ENCODE results near the gene ZNF841. TPM values are rescaled to one million over a fixed set of nuclear protein-coding genes. Genes with fewer than 3 reads are reported as not detected.
"Not testable (repeated sequence)": the region's sequence is repeated elsewhere in the genome, so short reads cannot be mapped to it uniquely, and the experiment has no call there.

The ZNF841 gene
- polyA plus RNA-seq, 1 experiment = 11.1 TPM

- TF ChIP-seq, protein P1, sequence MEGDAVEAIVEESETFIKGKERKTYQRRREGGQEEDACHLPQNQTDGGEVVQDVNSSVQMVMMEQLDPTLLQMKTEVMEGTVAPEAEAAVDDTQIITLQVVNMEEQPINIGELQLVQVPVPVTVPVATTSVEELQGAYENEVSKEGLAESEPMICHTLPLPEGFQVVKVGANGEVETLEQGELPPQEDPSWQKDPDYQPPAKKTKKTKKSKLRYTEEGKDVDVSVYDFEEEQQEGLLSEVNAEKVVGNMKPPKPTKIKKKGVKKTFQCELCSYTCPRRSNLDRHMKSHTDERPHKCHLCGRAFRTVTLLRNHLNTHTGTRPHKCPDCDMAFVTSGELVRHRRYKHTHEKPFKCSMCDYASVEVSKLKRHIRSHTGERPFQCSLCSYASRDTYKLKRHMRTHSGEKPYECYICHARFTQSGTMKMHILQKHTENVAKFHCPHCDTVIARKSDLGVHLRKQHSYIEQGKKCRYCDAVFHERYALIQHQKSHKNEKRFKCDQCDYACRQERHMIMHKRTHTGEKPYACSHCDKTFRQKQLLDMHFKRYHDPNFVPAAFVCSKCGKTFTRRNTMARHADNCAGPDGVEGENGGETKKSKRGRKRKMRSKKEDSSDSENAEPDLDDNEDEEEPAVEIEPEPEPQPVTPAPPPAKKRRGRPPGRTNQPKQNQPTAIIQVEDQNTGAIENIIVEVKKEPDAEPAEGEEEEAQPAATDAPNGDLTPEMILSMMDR (IDR thresholded peaks at IDR 0.05; ENCODE audit: low read depth, low read length) = no peak
- peak within 1 kb of the TSS; percentile 96 for H3K4me3 ChIP-seq (ENCODE audit: low read depth, low read length)
- H3K27ac ChIP-seq (ENCODE audit: low read depth, low read length) = peak within 1 kb of the TSS; percentile 96
- ChIA-PET CTCF (no interaction called here), POLR2A (interaction anchor here (0.6 to 1.2 kb wide), 5 partner anchors 21 to 674 kb away, joined by 3 to 6 read pairs (median 4); partner anchors contain the start of gene ZNF432)
- no peak for DNase-seq (ENCODE audit: low read depth, low spot score)
- H3K27me3 ChIP-seq (ENCODE audit: control insufficient read depth, insufficient read depth, low read length) = no peaks in the 10 kb centered on the region
- H3K9me3 ChIP-seq (ENCODE audit: control insufficient read depth, insufficient read depth, low read length) = peaks cover 28% of the 10 kb centered on the region
Measured at GRCh38 chr19:52028027-52028779, 67.4 kb downstream of the ZNF841 start, which contains the start of gene ZNF614. ZNF614 (minus strand) TSS chr19:52028379; CDS start chr19:52025745, 2,634 bp downstream.

- DNase-seq (ENCODE audit: low read depth, low spot score); POLR2A ChIA-PET; H3K27me3 ChIP-seq (ENCODE audit: control insufficient read depth, insufficient read depth, low read length); H3K27ac ChIP-seq (ENCODE audit: low read depth, low read length); CTCF ChIA-PET; H3K4me3 ChIP-seq (ENCODE audit: low read depth, low read length): not testable (repeated sequence)
- peaks cover 27% of the 10 kb centered on the region for H3K9me3 ChIP-seq (ENCODE audit: control insufficient read depth, insufficient read depth, low read length)
Measured at GRCh38 chr19:52026255-52026990, 69.1 kb downstream of the ZNF841 start.

DNA sequence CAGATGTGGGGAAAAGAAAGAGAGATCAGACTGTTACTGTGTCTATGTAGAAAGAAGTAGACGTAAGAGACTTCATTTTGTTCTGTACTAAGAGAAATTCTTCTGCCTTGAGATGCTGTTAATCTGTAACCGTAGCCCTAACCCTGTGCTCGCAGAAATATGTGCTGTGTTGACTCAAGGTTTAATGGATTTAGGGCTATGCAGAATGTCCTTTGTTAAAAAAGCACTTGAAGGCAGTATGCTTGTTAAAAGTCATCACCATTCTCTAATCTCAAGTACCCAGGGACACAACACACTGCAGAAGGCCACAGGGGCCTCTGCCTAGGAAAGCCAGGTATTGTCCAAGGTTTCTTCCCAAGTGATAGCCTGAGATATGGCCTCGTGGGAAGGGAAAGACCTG, 71.1 kb downstream of the ZNF841 start:
- peaks cover 30% of the 10 kb centered on the region for H3K9me3 ChIP-seq (ENCODE audit: control insufficient read depth, insufficient read depth, low read length)
- CTCF ChIA-PET; POLR2A ChIA-PET; H3K27ac ChIP-seq (ENCODE audit: low read depth, low read length); H3K27me3 ChIP-seq (ENCODE audit: control insufficient read depth, insufficient read depth, low read length); DNase-seq (ENCODE audit: low read depth, low spot score); H3K4me3 ChIP-seq (ENCODE audit: low read depth, low read length): not testable (repeated sequence)

DNA sequence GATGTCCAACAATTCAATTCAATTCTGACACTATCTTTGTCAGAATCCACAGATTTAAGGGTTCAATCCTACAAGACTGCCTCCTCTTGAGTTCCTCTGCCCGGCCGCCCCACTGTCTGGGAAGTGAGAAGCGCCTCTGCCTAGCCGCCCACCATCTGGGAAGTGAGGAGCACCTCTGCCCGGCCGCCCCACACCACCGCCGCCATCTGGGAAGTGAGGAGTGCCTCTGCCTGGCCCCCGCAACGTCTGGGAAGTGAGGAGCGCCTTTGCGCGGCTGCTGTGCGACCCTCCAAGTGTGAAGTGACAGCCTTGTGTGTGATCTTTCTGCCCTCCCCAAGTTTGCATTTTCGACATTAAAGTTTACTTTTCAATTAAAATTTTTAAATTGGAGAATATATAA, 73.4 kb downstream of the ZNF841 start:
- Histone ChIP-seq H3K9me3 (ENCODE audit: control insufficient read depth, insufficient read depth, low read length) (peaks cover 36% of the 10 kb centered on the region), H3K4me3 (ENCODE audit: low read depth, low read length) (no peak overlapping the region), H3K27ac (ENCODE audit: low read depth, low read length) (no peak overlapping the region), H3K27me3 (ENCODE audit: control insufficient read depth, insufficient read depth, low read length) (no peaks in the 10 kb centered on the region)
- POLR2A ChIA-PET = no interaction called here
- TF ChIP-seq, protein P1 (IDR thresholded peaks at IDR 0.05; ENCODE audit: low read depth, low read length) = no peak
- no peak for DNase-seq (ENCODE audit: low read depth, low spot score)
- CTCF ChIA-PET = no interaction called here

- TF ChIP-seq, protein P1 (IDR thresholded peaks at IDR 0.05; ENCODE audit: low read depth, low read length) = no peak
- no peak overlapping the region for H3K27ac ChIP-seq (ENCODE audit: low read depth, low read length)
- no peak overlapping the region for H3K4me3 ChIP-seq (ENCODE audit: low read depth, low read length)
- POLR2A ChIA-PET = no interaction called here
- no peak for DNase-seq (ENCODE audit: low read depth, low spot score)
- H3K9me3 ChIP-seq (ENCODE audit: control insufficient read depth, insufficient read depth, low read length) = peaks cover 37% of the 10 kb centered on the region
- CTCF ChIA-PET = no interaction called here
- no peaks in the 10 kb centered on the region for H3K27me3 ChIP-seq (ENCODE audit: control insufficient read depth, insufficient read depth, low read length)
Measured at GRCh38 chr19:52020506-52020905, 75.1 kb downstream of the ZNF841 start.

Small RNA genes within 50 kb of the gene (small RNA-seq; reads per million reads assigned to genes)
- not detected for gene RPL37P23 (ENCODE audit: insufficient read length, low read depth)

Other genes starting within 250 kb of the ZNF841 start
- 6.0 and 7.3 TPM in 2 replicates for gene ZNF577, start 207.8 kb downstream of the ZNF841 start, polyA plus RNA-seq (2011; rRNA removed)
- 3.5 and 3.6 TPM in 2 replicates for gene ZNF649, start 190.7 kb downstream of the ZNF841 start, polyA plus RNA-seq (2011; rRNA removed)
- gene ZNF613, start 168.3 kb downstream of the ZNF841 start, polyA plus RNA-seq (2011; rRNA removed) = 4.9 and 8.4 TPM in 2 replicates
- gene ZNF350, start 108.9 kb downstream of the ZNF841 start, polyA plus RNA-seq (2011; rRNA removed) = 7.6 and 9.4 TPM in 2 replicates
- gene ZNF615, start 87.6 kb downstream of the ZNF841 start, polyA plus RNA-seq (2011; rRNA removed) = 5.0 and 7.6 TPM in 2 replicates
- 5.2 and 7.2 TPM in 2 replicates for gene ZNF614, start 67.4 kb downstream of the ZNF841 start, polyA plus RNA-seq (2011; rRNA removed)
- gene ZNF432, start 46.9 kb downstream of the ZNF841 start, polyA plus RNA-seq (2011; rRNA removed) = 5.8 and 6.2 TPM in 2 replicates
- gene ZNF616, start 44.2 kb upstream of the ZNF841 start, polyA plus RNA-seq (2011; rRNA removed) = 5.5 and 6.2 TPM in 2 replicates
- gene ZNF836, start 75.9 kb upstream of the ZNF841 start, polyA plus RNA-seq (2011; rRNA removed) = 3.2 and 3.7 TPM in 2 replicates
- gene PPP2R1A, start 94.3 kb upstream of the ZNF841 start, polyA plus RNA-seq (2011; rRNA removed) = 158 and 243 TPM in 2 replicates
- 9.2 and 14.0 TPM in 2 replicates for gene ZNF766, start 173.8 kb upstream of the ZNF841 start, polyA plus RNA-seq (2011; rRNA removed)
- gene ZNF480, start 201.4 kb upstream of the ZNF841 start, polyA plus RNA-seq (2011; rRNA removed) = 11.9 TPM in 2 replicates
- 4.4 and 5.5 TPM in 2 replicates for gene ZNF610, start 240.5 kb upstream of the ZNF841 start, polyA plus RNA-seq (2011; rRNA removed)